Esophagus squamous epithelium (tissue), 5 donors: ENCODE measurements around the gene LDLRAD4. TPM values are rescaled to one million over a fixed set of nuclear protein-coding genes. Genes with fewer than 3 reads are reported as not detected.

Experiments used
- DNase-seq: peaks from one replicate; lab custom pipeline; 2025; lab: John Stamatoyannopoulos, UW
- H3K27ac ChIP-seq, 4 donors: fragments of 200-600 bp; sonication (generic); one replicate each; pipeline ENCODE4 v1.5.1; 2016 to 2019; ENCODE audit warnings: mild to moderate bottlenecking in 1 of 4
- H3K27me3 ChIP-seq, 4 donors: fragments of 200-600 bp; sonication (generic); 1 replicate in 3 of 4; 2 replicates in 1 of 4; pipeline versions ENCODE4 v1.5.1 to v1.6.0; 2017 to 2021; ENCODE audit warnings: antibody characterized with exemption in 1 of 4
- H3K36me3 ChIP-seq, 3 donors: fragments of 200-600 bp; sonication (generic); one replicate each; pipeline ENCODE4 v1.5.1; 2016 to 2019
- H3K4me1 ChIP-seq, 3 donors: fragments of 200-600 bp; sonication (generic); one replicate each; pipeline ENCODE4 v1.5.1; 2017 to 2019
- H3K4me3 ChIP-seq, 4 donors: fragments of 200-600 bp; sonication (generic); 1 replicate in 3 of 4; 2 replicates in 1 of 4; pipeline ENCODE4 v1.5.1; 2016 to 2019; ENCODE audit warnings: mild to moderate bottlenecking in 2 of 4, moderate library complexity in 1 of 4
- H3K9me3 ChIP-seq, 3 donors: fragments of 200-600 bp; sonication (generic); one replicate each; pipeline ENCODE4 v1.5.1; 2016 to 2019
- POLR2A ChIP-seq, 4 donors: fragments of 450-650 bp; IDR thresholded peaks; one replicate each; pipeline ENCODE4 v1.6.1; 2017; ENCODE audit warnings: antibody characterized with exemption in 4 of 4, mild to moderate bottlenecking in 4 of 4, moderate library complexity in 3 of 4
- WGBS, 2 donors: methylation state at CpG; one replicate each; pipeline ENCODE4 v1.1.5; 2018; 5-methylcytosine and 5-hydroxymethylcytosine counted together
- intact Hi-C: fragments of 100-400 bp; cut with DNase I; formaldehyde crosslinking; loops from one replicate; pipeline ENCODE4 v1.15.0; 2022
- total RNA-seq, 4 donors: library from RNA; depleted of rRNA; stranded (reverse); fragments of >200 nt; gene quantifications; one replicate each; pipeline ENCODE4 v1.1.0, GENCODE V29; 2016
- TF ChIP-seq, protein P1 (sequence below), 6 experiments: fragments of 450-650 bp in 4 of 6; fragments of 200-600 bp in 2 of 6; sonication (generic) in 2 of 6; IDR thresholded peaks; one replicate each; pipeline ENCODE4 v1.5.1; 2016 to 2019; ENCODE audit warnings: antibody characterized with exemption in 6 of 6, mild to moderate bottlenecking in 4 of 6, moderate library complexity in 4 of 6
- donor health status: DM: yes; HTN: yes; CAD: no.

LDLRAD4 gene
- total RNA-seq, 4 donors from 2014 or later: 0.91 to 17.9 (median 6.8) TPM

DNA sequence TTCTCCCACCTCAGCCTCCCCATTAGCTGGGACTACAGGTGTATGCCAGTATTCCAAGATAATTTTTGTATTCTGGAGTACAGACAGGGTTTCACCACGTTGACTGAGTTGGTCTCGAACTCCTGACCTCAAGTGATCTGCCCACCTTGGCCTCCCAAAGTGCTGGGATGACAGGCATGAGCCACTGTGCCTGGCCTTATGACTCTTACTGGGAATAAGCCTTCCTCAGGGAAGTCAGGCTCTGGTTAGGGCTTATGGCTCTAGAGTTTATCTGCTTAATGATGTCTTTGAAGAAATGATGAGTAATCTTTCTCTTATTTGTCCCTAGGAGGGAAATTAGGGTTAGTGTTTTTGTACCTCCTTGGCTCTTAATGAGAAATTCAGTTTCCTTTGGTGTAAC is 320.1 kb downstream of the LDLRAD4 start:
- Histone ChIP-seq H3K27me3 (no peaks in the 10 kb centered on the region), H3K36me3 (no peaks in the 10 kb centered on the region), H3K9me3 (no peaks in the 10 kb centered on the region), H3K4me3 (no peak overlapping the region), H3K27ac (peak overlapping the region in 2 of 4 donors; percentile 17 to 69), H3K4me1 (peaks cover 4 to 33% (median 4%) of the 10 kb centered on the region in 3 donors)
- no peak for TF ChIP-seq POLR2A (IDR thresholded peaks at IDR 0.05)
- TF ChIP-seq, protein P1, sequence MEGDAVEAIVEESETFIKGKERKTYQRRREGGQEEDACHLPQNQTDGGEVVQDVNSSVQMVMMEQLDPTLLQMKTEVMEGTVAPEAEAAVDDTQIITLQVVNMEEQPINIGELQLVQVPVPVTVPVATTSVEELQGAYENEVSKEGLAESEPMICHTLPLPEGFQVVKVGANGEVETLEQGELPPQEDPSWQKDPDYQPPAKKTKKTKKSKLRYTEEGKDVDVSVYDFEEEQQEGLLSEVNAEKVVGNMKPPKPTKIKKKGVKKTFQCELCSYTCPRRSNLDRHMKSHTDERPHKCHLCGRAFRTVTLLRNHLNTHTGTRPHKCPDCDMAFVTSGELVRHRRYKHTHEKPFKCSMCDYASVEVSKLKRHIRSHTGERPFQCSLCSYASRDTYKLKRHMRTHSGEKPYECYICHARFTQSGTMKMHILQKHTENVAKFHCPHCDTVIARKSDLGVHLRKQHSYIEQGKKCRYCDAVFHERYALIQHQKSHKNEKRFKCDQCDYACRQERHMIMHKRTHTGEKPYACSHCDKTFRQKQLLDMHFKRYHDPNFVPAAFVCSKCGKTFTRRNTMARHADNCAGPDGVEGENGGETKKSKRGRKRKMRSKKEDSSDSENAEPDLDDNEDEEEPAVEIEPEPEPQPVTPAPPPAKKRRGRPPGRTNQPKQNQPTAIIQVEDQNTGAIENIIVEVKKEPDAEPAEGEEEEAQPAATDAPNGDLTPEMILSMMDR (IDR thresholded peaks at IDR 0.05): no peak
- DNase-seq: no peak
- intact Hi-C loops: loop anchor here (10.0 kb wide), 1 partner anchor 324 kb away; the partner anchor contains the start of gene LDLRAD4
- WGBS, 2 donors: 64 to 85% methylated on average over 2 of the region's 2 CpGs

DNA sequence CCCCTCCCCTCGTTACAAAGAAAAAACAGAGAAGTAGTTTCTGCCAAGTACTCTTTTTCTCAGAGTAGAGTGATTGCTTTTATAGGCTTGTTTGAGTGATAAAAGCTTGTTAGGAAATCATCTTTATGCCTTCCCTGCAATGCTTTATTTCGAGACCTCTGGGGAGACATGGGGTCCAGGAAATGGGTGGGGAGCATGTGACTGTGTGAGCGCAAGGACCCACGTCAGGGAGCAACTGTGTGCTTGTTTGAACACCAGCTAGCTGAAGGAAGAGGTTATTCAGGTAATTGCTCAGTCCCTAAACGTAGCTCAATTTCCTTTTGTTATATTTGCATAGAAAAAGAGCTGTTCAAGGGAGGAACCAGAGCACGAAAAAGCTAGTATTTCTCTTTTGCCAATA is 320.5 kb downstream of the LDLRAD4 start:
- WGBS, 2 donors: 30 to 38% methylated on average over 6 of the region's 6 CpGs
- no peaks in the 10 kb centered on the region for H3K36me3 ChIP-seq
- no peak overlapping the region for H3K4me3 ChIP-seq
- H3K27me3 ChIP-seq: no peaks in the 10 kb centered on the region
- no peak for DNase-seq
- intact Hi-C loops: loop anchor here (10.0 kb wide), 1 partner anchor 324 kb away; the partner anchor contains the start of gene LDLRAD4
- H3K27ac ChIP-seq: peak overlapping the region in 3 of 4 donors; percentile 17 to 69 (median 21)
- no peaks in the 10 kb centered on the region for H3K9me3 ChIP-seq
- H3K4me1 ChIP-seq: peaks cover 4 to 33% (median 4%) of the 10 kb centered on the region in 3 donors
- TF ChIP-seq, protein P1 (IDR thresholded peaks at IDR 0.05): no peak
- TF ChIP-seq POLR2A (IDR thresholded peaks at IDR 0.05): no peak

DNA sequence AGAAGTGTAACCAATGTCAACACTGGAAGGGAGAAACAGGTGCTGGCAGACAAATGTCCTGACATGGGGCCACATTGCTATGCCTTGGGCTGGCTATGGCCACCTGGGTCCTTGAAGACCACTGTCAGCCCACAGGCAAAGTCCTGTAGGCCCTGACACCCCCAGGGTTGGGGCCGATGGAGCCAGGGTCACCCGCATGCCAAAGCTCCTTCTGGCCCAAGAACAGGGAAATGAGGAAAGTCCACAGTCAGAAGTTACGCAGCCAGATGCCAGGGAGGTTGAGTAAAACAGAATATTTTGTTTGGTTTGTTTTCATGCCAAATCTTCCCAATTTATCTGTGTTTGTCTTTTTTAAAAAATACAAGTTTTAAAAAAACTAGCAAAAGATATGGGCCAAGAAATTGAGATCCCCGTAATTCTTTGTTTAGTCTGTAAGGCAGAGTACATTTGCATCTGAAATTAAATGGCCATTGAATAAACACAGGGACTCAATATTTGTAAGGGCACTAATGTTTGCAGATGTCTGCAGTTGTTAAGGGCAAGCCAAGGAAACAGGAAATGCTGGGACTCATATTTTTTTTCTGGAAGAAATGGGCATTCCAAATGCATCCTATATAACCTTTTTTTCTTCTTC is 321.4 kb downstream of the LDLRAD4 start:
- intact Hi-C loops: loop anchor here (10.0 kb wide), 1 partner anchor 325 kb away; the partner anchor contains the start of gene LDLRAD4

DNA sequence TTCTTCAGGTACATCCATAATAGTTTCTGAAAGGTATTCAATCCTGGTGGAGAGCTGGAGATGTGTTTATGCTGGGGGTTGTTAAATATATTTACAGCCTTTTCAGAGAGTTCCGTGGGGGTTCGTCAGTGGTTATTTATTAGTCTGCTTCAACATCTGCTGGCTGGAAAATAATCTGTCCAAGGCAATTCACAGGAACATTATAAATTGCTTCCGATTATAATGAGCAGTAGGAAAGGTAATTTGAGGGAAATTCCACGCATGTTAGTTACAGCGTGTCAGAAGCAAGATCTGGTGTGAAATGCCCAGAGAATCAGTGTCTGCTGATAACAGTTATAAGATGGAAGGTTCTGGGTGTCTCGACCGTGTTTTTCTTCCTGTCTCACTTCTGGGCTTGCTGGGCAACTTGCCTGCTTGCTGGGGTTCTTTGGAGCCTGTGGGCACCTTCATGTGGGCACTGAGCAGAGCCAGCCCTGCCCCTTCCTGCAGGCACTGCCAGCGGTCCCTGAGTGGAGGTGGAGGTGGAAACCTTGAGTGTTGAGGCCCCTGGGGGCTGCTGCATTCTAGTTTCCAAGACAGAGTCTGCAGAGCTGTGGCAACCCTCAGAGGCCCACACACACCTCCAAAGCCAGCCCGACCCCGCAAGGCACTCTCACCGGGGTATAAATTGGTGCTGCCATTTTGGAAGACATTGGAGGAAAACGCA is 322.1 kb downstream of the LDLRAD4 start:
- H3K27me3 ChIP-seq: no peaks in the 10 kb centered on the region
- H3K36me3 ChIP-seq: no peaks in the 10 kb centered on the region
- intact Hi-C loops: no loop called here
- no peak for DNase-seq
- H3K4me3 ChIP-seq: no peak overlapping the region
- 66 to 71% methylated on average over 9 to 11 of the region's 12 CpGs for WGBS, 2 donors
- peaks cover 4 to 33% (median 4%) of the 10 kb centered on the region in 3 donors for H3K4me1 ChIP-seq
- no peak overlapping the region for H3K27ac ChIP-seq
- TF ChIP-seq POLR2A (IDR thresholded peaks at IDR 0.05): no peak
- H3K9me3 ChIP-seq: no peaks in the 10 kb centered on the region

More for the DNA sequence above, 321.4 kb downstream of the LDLRAD4 start:
- H3K36me3 ChIP-seq: no peaks in the 10 kb centered on the region
- no peak for DNase-seq
- H3K27ac ChIP-seq: peak overlapping the region in 3 of 4 donors; percentile 17 to 69 (median 21)
- H3K9me3 ChIP-seq: no peaks in the 10 kb centered on the region
- H3K4me3 ChIP-seq: no peak overlapping the region
- no peak for TF ChIP-seq POLR2A (IDR thresholded peaks at IDR 0.05)
- TF ChIP-seq, protein P1 (IDR thresholded peaks at IDR 0.05): no peak
- H3K27me3 ChIP-seq: no peaks in the 10 kb centered on the region
- 50 to 60% methylated on average over 3 to 4 of the region's 4 CpGs for WGBS, 2 donors
- H3K4me1 ChIP-seq: peaks cover 4 to 33% (median 4%) of the 10 kb centered on the region in 3 donors

DNA sequence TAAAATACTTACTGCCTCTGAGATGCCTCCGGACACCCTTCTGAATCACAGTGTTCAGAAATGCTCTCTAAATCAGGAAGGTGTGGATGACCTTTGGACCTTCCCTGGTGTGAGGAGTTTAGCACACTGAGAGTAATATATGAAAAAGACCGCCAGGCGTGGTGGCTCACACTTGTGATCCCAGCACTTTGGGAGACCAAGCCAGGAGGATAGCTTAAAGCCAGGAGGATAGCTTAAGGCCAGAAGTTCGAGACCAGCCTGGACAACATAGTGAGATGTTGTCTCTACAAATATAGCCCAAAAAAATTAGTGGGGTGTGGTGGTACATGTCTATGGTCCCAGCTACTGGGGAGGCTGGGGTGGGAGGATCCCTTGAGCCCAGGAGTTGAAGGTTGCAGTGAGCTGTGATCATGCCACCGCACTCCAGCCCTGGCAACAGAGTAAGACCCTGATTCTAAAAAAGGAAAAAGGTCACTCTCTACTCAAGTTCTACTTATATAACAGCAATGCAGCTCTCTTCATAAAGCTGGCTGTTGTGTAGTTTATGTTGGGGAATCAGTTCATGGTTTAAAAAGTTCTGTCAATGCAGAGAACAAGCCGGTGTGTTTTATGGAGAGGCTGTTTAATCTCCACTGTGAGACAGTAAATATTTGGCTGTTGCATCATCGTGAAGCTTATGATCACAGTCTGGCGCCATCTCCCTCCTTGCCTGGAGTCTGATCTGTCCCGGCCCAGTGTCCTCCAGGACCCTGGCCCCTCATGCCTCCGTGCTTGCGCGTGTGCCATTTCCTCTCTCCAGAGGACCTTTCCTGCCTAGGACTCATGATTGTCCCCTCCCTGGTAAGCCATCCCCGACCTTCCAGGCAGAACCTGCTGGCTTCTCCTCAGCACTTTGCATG is 323.3 kb downstream of the LDLRAD4 start:
- H3K36me3 ChIP-seq: no peaks in the 10 kb centered on the region
- no peak for TF ChIP-seq POLR2A (IDR thresholded peaks at IDR 0.05)
- peak overlapping the region in 2 of 4 donors; percentile 55 to 58 for H3K27ac ChIP-seq
- intact Hi-C loops: no loop called here
- peaks cover 4 to 33% (median 4%) of the 10 kb centered on the region in 3 donors for H3K4me1 ChIP-seq
- 69 to 71% methylated on average over 13 of the region's 13 CpGs for WGBS, 2 donors
- no peak for DNase-seq
- H3K27me3 ChIP-seq: no peaks in the 10 kb centered on the region
- no peaks in the 10 kb centered on the region for H3K9me3 ChIP-seq
- H3K4me3 ChIP-seq: no peak overlapping the region
